HepG2 (cell line): ENCODE measurements around the gene SDC1. TPM values are rescaled to one million over a fixed set of nuclear protein-coding genes. Genes with fewer than 3 reads are reported as not detected.

Experiments used
- ATAC-seq: fragments of 200-7000 bp; cut with Tn5 transposase; 3 replicates; pipeline ENCODE4 v1.9.1; 2020; ENCODE audit warnings: mild to moderate bottlenecking, moderate library complexity
- BruUV-seq: library from RNA; stranded (reverse); fragments of 400-500 nt; replicated peaks from 2 replicates; lab custom pipeline; 2021; lab: Mats Ljungman, UMichigan
- CTCF ChIA-PET: fragments of 300-600 bp; formaldehyde crosslinking; extraction: SDS; loops from one replicate; lab custom pipeline; 2021; ENCODE audit warnings: low total read pairs, inconsistent platforms, low intra/inter-chr PET ratio; lab: Yijun Ruan, JAX
- POLR2A ChIA-PET: fragments of 350-600 bp; sonication (Branson Sonifier 250); formaldehyde crosslinking; loops from one replicate; lab custom pipeline; 2020; ENCODE audit warnings: antibody characterized with exemption, inconsistent platforms; lab: Yijun Ruan, JAX
- DNase-seq: peaks from one replicate; pipeline ENCODE4 v3.0.0-alpha.2; 2015; ENCODE audit warnings: low spot score
- FAIRE-seq: peaks from 3 replicates; lab custom pipeline; 2011; peaks lifted over from hg19 to GRCh38; lab: Jason Lieb, UNC
- H2AFZ ChIP-seq: one replicate; pipeline ENCODE4 v1.6.1; 2011; ENCODE audit warnings: low read length, inconsistent platforms
- H3K27ac ChIP-seq: fragments of 300-600 bp; 3 replicates; pipeline ENCODE4 v1.8.0; 2011; ENCODE audit warnings: mixed run types, mild to moderate bottlenecking, mixed read lengths, low read length, inconsistent platforms; ENCODE audit not compliant: insufficient read depth; ENCODE audit errors: extremely low read length
- H3K27me3 ChIP-seq, 2 experiments: fragments of 200-600 bp in 1 of 2; 2 replicates in 1 of 2; 3 replicates in 1 of 2; pipeline versions ENCODE4 v1.6.0 to v1.8.0; 2011; ENCODE audit warnings: low read length in 2 of 2, mild to moderate bottlenecking in 2 of 2, moderate library complexity in 2 of 2, inconsistent platforms in 1 of 2; ENCODE audit not compliant: insufficient read depth in 2 of 2, control insufficient read depth in 1 of 2
- H3K36me3 ChIP-seq, 2 experiments: fragments of 200-600 bp in 1 of 2; replicated peaks in 1 of 2; 2 replicates in 1 of 2; 3 replicates in 1 of 2; pipeline versions ENCODE4 v1.5.1 to v1.8.0; 2011; ENCODE audit warnings: low read length in 2 of 2, inconsistent platforms in 1 of 2; ENCODE audit not compliant: insufficient read depth in 2 of 2, control insufficient read depth in 1 of 2
- H3K4me1 ChIP-seq: 2 replicates; pipeline ENCODE4 v1.5.1; 2012; ENCODE audit warnings: low read length, inconsistent platforms; ENCODE audit not compliant: insufficient read depth
- H3K4me2 ChIP-seq: 2 replicates; pipeline ENCODE4 v1.6.0; 2011; ENCODE audit warnings: low read depth, low read length, inconsistent platforms
- H3K4me3 ChIP-seq, 3 experiments: fragments of 200-600 bp in 1 of 3; sonication (generic), shearing (Covaris generic) in 1 of 3; replicated peaks in 1 of 3; 2 replicates each; pipeline ENCODE4 v1.5.1; 2011 to 2016; ENCODE audit warnings: low read length in 3 of 3, inconsistent platforms in 2 of 3, low read depth in 2 of 3, mild to moderate bottlenecking in 2 of 3, control low read depth in 1 of 3, mixed read lengths in 1 of 3; ENCODE audit not compliant: insufficient read depth in 1 of 3
- H3K79me2 ChIP-seq: one replicate; pipeline ENCODE4 v1.6.1; 2011; ENCODE audit warnings: low read length, inconsistent platforms; ENCODE audit not compliant: insufficient read depth
- H3K9ac ChIP-seq: 2 replicates; pipeline ENCODE4 v1.6.0; 2011; ENCODE audit warnings: mild to moderate bottlenecking, low read depth, low read length, inconsistent platforms; ENCODE audit not compliant: insufficient read depth
- H3K9me3 ChIP-seq: 2 replicates; pipeline ENCODE4 v1.5.1; 2012; ENCODE audit warnings: mild to moderate bottlenecking, low read length
- H4K20me1 ChIP-seq: 2 replicates; pipeline ENCODE4 v1.6.0; 2011; ENCODE audit warnings: inconsistent platforms, mild to moderate bottlenecking, low read length, moderate library complexity; ENCODE audit not compliant: insufficient read depth
- ARID4A ChIP-seq: sonication (generic); formaldehyde crosslinking; IDR thresholded peaks from 2 replicates; pipeline ENCODE4 v1.5.0; 2020; ENCODE audit warnings: mild to moderate bottlenecking, missing genetic modification reagents, borderline replicate concordance
- CERS6 ChIP-seq: sonication (generic); formaldehyde crosslinking; IDR thresholded peaks from 2 replicates; pipeline ENCODE4 v1.5.0; 2020; ENCODE audit warnings: missing genetic modification reagents
- HNRNPL ChIP-seq: fragments of 200-400 bp; formaldehyde crosslinking; IDR thresholded peaks from 2 replicates; pipeline ENCODE4 v1.6.1; 2017; ENCODE audit warnings: mild to moderate bottlenecking, low read depth, low read length
- NBN ChIP-seq: fragments of 450-650 bp; conservative IDR thresholded peaks from 2 replicates; pipeline ENCODE4 v1.6.1; 2017
- NR0B2 ChIP-seq: sonication (generic); formaldehyde crosslinking; IDR thresholded peaks from 2 replicates; pipeline ENCODE4 v1.4.0; 2020; ENCODE audit warnings: mild to moderate bottlenecking, missing genetic modification reagents
- SAFB2 ChIP-seq: sonication (generic); formaldehyde crosslinking; IDR thresholded peaks from 2 replicates; pipeline ENCODE4 v1.5.1; 2020; ENCODE audit warnings: missing genetic modification reagents, low read depth, mild to moderate bottlenecking, borderline replicate concordance
- SMARCC2 ChIP-seq: fragments of 450-650 bp; IDR thresholded peaks from 2 replicates; pipeline ENCODE4 v1.6.1; 2017; ENCODE audit warnings: antibody characterized with exemption, mild to moderate bottlenecking
- SNAI1 ChIP-seq: sonication (generic); formaldehyde crosslinking; IDR thresholded peaks from 2 replicates; pipeline ENCODE4 v1.5.0; 2020; ENCODE audit warnings: mild to moderate bottlenecking, missing genetic modification reagents, borderline replicate concordance
- SP1 ChIP-seq, 2 experiments: fragments of 450-650 bp in 1 of 2; sonication (generic) in 1 of 2; formaldehyde crosslinking in 1 of 2; IDR thresholded peaks; 2 replicates each; pipeline versions ENCODE4 v1.4.0 to v1.6.1; 2016 to 2020; ENCODE audit warnings: missing genetic modification reagents in 1 of 2
- ZMYM3 ChIP-seq: sonication (generic); formaldehyde crosslinking; IDR thresholded peaks from 2 replicates; pipeline ENCODE4 v1.5.1; 2020; ENCODE audit warnings: mild to moderate bottlenecking, missing genetic modification reagents
- ZNF274 ChIP-seq: sonication (generic); formaldehyde crosslinking; IDR thresholded peaks from 2 replicates; pipeline ENCODE4 v1.5.1; 2020; ENCODE audit warnings: mild to moderate bottlenecking, missing genetic modification reagents
- ZNF280B ChIP-seq: sonication (generic); formaldehyde crosslinking; IDR thresholded peaks from 2 replicates; pipeline ENCODE4 v1.5.0; 2020; ENCODE audit warnings: missing genetic modification reagents, mild to moderate bottlenecking, borderline replicate concordance
- ZNF775 ChIP-seq: sonication (generic); formaldehyde crosslinking; IDR thresholded peaks from 2 replicates; pipeline ENCODE4 v1.4.0; 2020; ENCODE audit warnings: missing genetic modification reagents, mild to moderate bottlenecking, moderate library complexity, borderline replicate concordance
- WGBS: methylation state at CpG from one replicate; pipeline ENCODE4 v1.1.6; 2017; ENCODE audit warnings: low lambda C conversion rate; 5-methylcytosine and 5-hydroxymethylcytosine counted together
- in situ Hi-C: cut with HindIII; loops from 2 replicates; pipeline ENCODE4 v1.10.0; 2017; ENCODE audit warnings: low pct_unique_long_range_greater_than_20kb; ENCODE audit not compliant: extremely low pct_ligation_motif_present
- intact Hi-C: fragments of 100-400 bp; cut with micrococcal nuclease; formaldehyde crosslinking; loops from one replicate; pipeline ENCODE4 v1.10.0; 2022; ENCODE audit not compliant: unreplicated experiment
- polyA plus RNA-seq, 8 experiments: library from polyadenylated mRNA; depleted of rRNA in 3 of 8; stranded (reverse) in 7 of 8; unstranded in 1 of 8; fragments of >200 nt; fragmentation: Illumina TruSeq in 4 of 8; extraction: Trizol in 4 of 8; gene quantifications; 2 replicates each; pipeline versions ENCODE4 v1.2.1 to v1.2.3, GENCODE V29; 2011 to 2016; ENCODE audit warnings: low read depth in 4 of 8, missing spikeins in 1 of 8, mixed read lengths in 1 of 8; ENCODE audit not compliant: insufficient read depth in 1 of 8
- total RNA-seq, 5 experiments: library from RNA; depleted of rRNA; stranded (reverse); fragments of >200 nt; fragmentation: Illumina TruSeq; extraction: Trizol; gene quantifications; 2 replicates each; pipeline ENCODE4 v1.2.3, GENCODE V29; 2016; ENCODE audit warnings: low read depth in 1 of 5

Gene SDC1
- total and polyA plus RNA-seq, 2 of the 13 experiments (the other 11 are each of a cell fraction or from before 2014, with no cell fraction given): 108 to 119 TPM

- no peak for TF ChIP-seq ZNF280B (CRISPR knock-in tag)
These were observed 27.7 kb downstream of the SDC1 start (continued) for GRCh38 chr2:20197192-20197591.

GRCh38 chr2:20196657-20197161 lies 28.2 kb downstream of the SDC1 start:
- Histone ChIP-seq H2AFZ (no peak overlapping the region), H3K36me3 (0 out of 5 replicates have a peak, but pooled peaks cover 3% of the 10 kb centered on the region in 2 experiments), H3K79me2 (no peaks in the 10 kb centered on the region), H3K9me3 (no peaks in the 10 kb centered on the region), H3K4me2 (no peak overlapping the region), H3K27ac (peak overlapping the region; percentile 73), H3K27me3 (no peaks in the 10 kb centered on the region), H3K4me3 (no peak overlapping the region), H3K9ac (no peak overlapping the region), H3K4me1 (peaks cover 76% of the 10 kb centered on the region), H4K20me1 (no peaks in the 10 kb centered on the region)
- in situ Hi-C loops: no loop called here
- DNase-seq (no peak), ATAC-seq (no peak), FAIRE-seq (no peak)
- POLR2A ChIA-PET: interaction anchor here (0.7 to 2.1 kb wide), 7 partner anchors 9 to 29 kb away, joined by 3 to 18 read pairs (median 4); partner anchors contain the start of gene SDC1
- CTCF ChIA-PET: no interaction called here
- WGBS: 92% methylated on average over 11 of the region's 16 CpGs
- intact Hi-C loops: loop anchor here (2.0 kb wide), 1 partner anchor 16 kb away; no protein-coding TSS in a partner anchor
- BruUV-seq: no TSS peak
- TF ChIP-seq CERS6 (CRISPR knock-in tag) (no peak), NR0B2 (CRISPR knock-in tag) (0 out of 2 replicates have a peak, but pooled peaks have one; percentile 8), NBN (no peak), SP1 (IDR thresholded peaks at IDR 0.05) (no peak), SP1 (CRISPR knock-in tag; IDR thresholded peaks at IDR 0.05) (no peak), ZMYM3 (no peak), SNAI1 (CRISPR knock-in tag) (no peak), HNRNPL (0 out of 2 replicates have a peak, but pooled peaks have one; percentile 38), SMARCC2 (no peak), ZNF775 (no peak), ARID4A (CRISPR knock-in tag) (no peak), SAFB2 (CRISPR knock-in tag) (no peak), ZNF274 (CRISPR knock-in tag) (peak; percentile 6; the same call in 1 of the 2 replicates)
